Activated naive CD4-positive, alpha-beta T cell treated with anti-CD3 and anti-CD28 coated beads for 36 hours (primary cell): ENCODE data around the gene MYOZ2. TPM values are rescaled to one million over a fixed set of nuclear protein-coding genes. Genes with fewer than 3 reads are reported as not detected.

Source experiments
- CTCF ChIA-PET: fragments of 350-600 bp; sonication (Branson Sonifier 250); formaldehyde crosslinking; loops from one replicate; lab custom pipeline; 2021; ENCODE audit warnings: antibody characterized with exemption; lab: Charles Lee
- DNase-seq: peaks from one replicate; pipeline ENCODE4 v3.0.0-alpha.2; 2020
- H3K27ac Mint-ChIP-seq: one replicate; pipeline ENCODE4 v1.8.0; 2021; ENCODE audit warnings: mild to moderate bottlenecking, mixed read lengths
- H3K27me3 Mint-ChIP-seq: one replicate; pipeline ENCODE4 v1.8.0; 2021; ENCODE audit warnings: low read depth, mixed read lengths
- H3K36me3 Mint-ChIP-seq: one replicate; pipeline ENCODE4 v1.8.0; 2021; ENCODE audit warnings: low read depth, mixed read lengths
- H3K4me1 Mint-ChIP-seq: one replicate; pipeline ENCODE4 v1.8.0; 2021; ENCODE audit warnings: low read depth, mixed read lengths
- H3K4me3 Mint-ChIP-seq: one replicate; pipeline ENCODE4 v1.8.0; 2021; ENCODE audit warnings: mild to moderate bottlenecking, moderate library complexity, mixed read lengths
- H3K9me3 Mint-ChIP-seq: one replicate; pipeline ENCODE4 v1.8.0; 2021; ENCODE audit warnings: mixed read lengths
- intact Hi-C: fragments of 100-400 bp; cut with micrococcal nuclease; formaldehyde crosslinking; loops from one replicate; pipeline ENCODE4 v1.15.1; 2023
- total RNA-seq, 2 experiments: library from RNA; stranded (reverse); gene quantifications; one replicate each; pipeline ENCODE4 v1.2.3, GENCODE V29; 2021

Gene MYOZ2
- total RNA-seq, 2 experiments from 2014 or later, result not detected

GRCh38 chr4:119106036-119107000, 29.3 kb upstream of the MYOZ2 start:
- intact Hi-C loops, result no loop called here
- H3K27ac Mint-ChIP-seq, result no peak overlapping the region
- no peaks in the 10 kb centered on the region for H3K9me3 Mint-ChIP-seq
- CTCF ChIA-PET, result no interaction called here
- H3K4me1 Mint-ChIP-seq, result no peaks in the 10 kb centered on the region
- DNase-seq, result no peak
- no peak overlapping the region for H3K4me3 Mint-ChIP-seq
- H3K27me3 Mint-ChIP-seq, result no peaks in the 10 kb centered on the region
- H3K36me3 Mint-ChIP-seq, result no peaks in the 10 kb centered on the region

- CTCF ChIA-PET, result interaction anchor here (0.7 kb wide), 1 partner anchor 592 kb away, joined by 3 read pairs; no protein-coding TSS in a partner anchor
- H3K27ac Mint-ChIP-seq, result no peak overlapping the region
These were observed 25.5 kb upstream of the MYOZ2 start for GRCh38 chr4:119110121-119110520.

GRCh38 chr4:119111296-119111695, 24.3 kb upstream of the MYOZ2 start:
- Mint-ChIP-seq H3K36me3 (no peaks in the 10 kb centered on the region), H3K4me1 (peaks cover 4% of the 10 kb centered on the region), H3K27me3 (peaks cover 6% of the 10 kb centered on the region), H3K27ac (no peak overlapping the region), H3K4me3 (no peak overlapping the region), H3K9me3 (no peaks in the 10 kb centered on the region)
- CTCF ChIA-PET, result no interaction called here
- intact Hi-C loops, result no loop called here
- no peak for DNase-seq

More at GRCh38 chr4:119110121-119110520, 25.5 kb upstream of the MYOZ2 start:
- DNase-seq, result no peak
- H3K4me1 Mint-ChIP-seq, result peaks cover 4% of the 10 kb centered on the region
- no peaks in the 10 kb centered on the region for H3K9me3 Mint-ChIP-seq
- intact Hi-C loops, result no loop called here
- H3K36me3 Mint-ChIP-seq, result no peaks in the 10 kb centered on the region
- H3K27me3 Mint-ChIP-seq, result peaks cover 3% of the 10 kb centered on the region
- no peak overlapping the region for H3K4me3 Mint-ChIP-seq

- peaks cover 4% of the 10 kb centered on the region for H3K4me1 Mint-ChIP-seq
- no peak overlapping the region for H3K4me3 Mint-ChIP-seq
- intact Hi-C loops, result no loop called here
- no peaks in the 10 kb centered on the region for H3K9me3 Mint-ChIP-seq
- DNase-seq, result no peak
- no peaks in the 10 kb centered on the region for H3K36me3 Mint-ChIP-seq
- CTCF ChIA-PET, result no interaction called here
- H3K27ac Mint-ChIP-seq, result no peak overlapping the region
- peaks cover 6% of the 10 kb centered on the region for H3K27me3 Mint-ChIP-seq
These were observed 22.5 kb upstream of the MYOZ2 start for GRCh38 chr4:119113033-119113655.

- CTCF ChIA-PET, result interaction anchor here (1.3 kb wide), 1 partner anchor 13 kb away, joined by 4 read pairs; no protein-coding TSS in a partner anchor
- DNase-seq, result no peak
- Mint-ChIP-seq H3K27ac (no peak overlapping the region), H3K36me3 (no peaks in the 10 kb centered on the region), H3K9me3 (no peaks in the 10 kb centered on the region), H3K4me1 (peaks cover 4% of the 10 kb centered on the region), H3K4me3 (no peak overlapping the region), H3K27me3 (peaks cover 6% of the 10 kb centered on the region)
- intact Hi-C loops, result no loop called here
These were observed 19.6 kb upstream of the MYOZ2 start for GRCh38 chr4:119116021-119116420.

GRCh38 chr4:119116925-119117900, 18.4 kb upstream of the MYOZ2 start:
- Mint-ChIP-seq H3K27ac (no peak overlapping the region), H3K9me3 (no peaks in the 10 kb centered on the region), H3K4me1 (peaks cover 4% of the 10 kb centered on the region), H3K36me3 (no peaks in the 10 kb centered on the region), H3K4me3 (no peak overlapping the region), H3K27me3 (peaks cover 4% of the 10 kb centered on the region)
- CTCF ChIA-PET, result interaction anchor here (1.3 kb wide), 1 partner anchor 14 kb away, joined by 4 read pairs; no protein-coding TSS in a partner anchor
- no peak for DNase-seq
- intact Hi-C loops, result no loop called here

GRCh38 chr4:119118397-119118796, 17.2 kb upstream of the MYOZ2 start:
- peaks cover 4% of the 10 kb centered on the region for H3K27me3 Mint-ChIP-seq
- CTCF ChIA-PET, result no interaction called here

DNA sequence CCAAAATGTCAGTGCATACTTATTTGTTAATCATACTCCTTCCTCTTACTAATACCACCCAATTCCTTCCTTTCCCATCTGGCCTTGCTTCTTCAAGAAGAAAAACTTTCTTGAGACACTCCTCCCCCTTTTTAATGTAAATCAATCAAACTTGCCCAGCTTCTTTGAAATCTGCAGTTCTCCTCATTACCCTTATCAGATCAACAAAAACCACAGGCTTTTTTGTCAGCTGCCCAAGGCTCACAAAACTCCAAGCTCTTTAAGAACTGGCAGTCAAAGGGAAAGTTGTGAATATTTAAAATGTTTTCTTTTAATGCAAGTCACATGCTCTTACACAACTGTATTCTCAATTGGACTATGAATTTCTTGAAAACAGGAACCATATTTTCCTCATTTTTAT, 11.3 kb upstream of the MYOZ2 start:
- DNase-seq, result no peak
- Mint-ChIP-seq H3K27me3 (no peaks in the 10 kb centered on the region), H3K36me3 (no peaks in the 10 kb centered on the region), H3K27ac (no peak overlapping the region), H3K4me3 (no peak overlapping the region), H3K9me3 (no peaks in the 10 kb centered on the region), H3K4me1 (peaks cover 4% of the 10 kb centered on the region)
- CTCF ChIA-PET, result no interaction called here
- intact Hi-C loops, result no loop called here

More at GRCh38 chr4:119118397-119118796, 17.2 kb upstream of the MYOZ2 start:
- Mint-ChIP-seq H3K27ac (no peak overlapping the region), H3K9me3 (no peaks in the 10 kb centered on the region), H3K36me3 (no peaks in the 10 kb centered on the region), H3K4me3 (no peak overlapping the region), H3K4me1 (peaks cover under 1% of the 10 kb centered on the region)
- intact Hi-C loops, result no loop called here
- no peak for DNase-seq

DNA sequence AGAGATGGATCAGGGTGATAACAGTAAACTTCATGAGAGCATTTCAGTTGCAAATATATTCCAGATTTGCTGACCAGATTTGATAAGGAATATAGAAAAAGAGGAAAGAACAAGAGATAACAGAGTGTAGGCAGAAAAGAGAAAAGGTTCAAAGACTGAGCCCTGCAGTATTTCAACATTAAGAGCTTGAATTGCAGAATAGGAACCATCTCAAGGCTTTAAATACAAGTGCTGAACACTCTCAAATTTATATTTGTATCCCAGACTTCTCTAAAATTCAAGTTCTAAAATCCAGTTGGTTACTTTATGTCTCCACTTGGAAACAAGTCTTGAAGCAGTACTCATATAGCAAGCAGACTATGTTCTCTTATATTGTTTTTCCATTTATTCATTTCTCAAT, 9.7 kb upstream of the MYOZ2 start:
- peaks cover 4% of the 10 kb centered on the region for H3K4me1 Mint-ChIP-seq
- H3K4me3 Mint-ChIP-seq, result no peak overlapping the region
- no peak for DNase-seq
- no peaks in the 10 kb centered on the region for H3K9me3 Mint-ChIP-seq
- no peaks in the 10 kb centered on the region for H3K27me3 Mint-ChIP-seq
- intact Hi-C loops, result no loop called here
- CTCF ChIA-PET, result no interaction called here
- H3K36me3 Mint-ChIP-seq, result no peaks in the 10 kb centered on the region
- no peak overlapping the region for H3K27ac Mint-ChIP-seq

GRCh38 chr4:119128148-119128547, 7.5 kb upstream of the MYOZ2 start:
- Mint-ChIP-seq H3K4me1 (peaks cover 4% of the 10 kb centered on the region), H3K27me3 (no peaks in the 10 kb centered on the region), H3K36me3 (no peaks in the 10 kb centered on the region), H3K4me3 (no peak overlapping the region), H3K27ac (no peak overlapping the region), H3K9me3 (no peaks in the 10 kb centered on the region)
- intact Hi-C loops, result no loop called here
- DNase-seq, result no peak
- CTCF ChIA-PET, result no interaction called here

- CTCF ChIA-PET, result no interaction called here
These were observed 5.1 kb upstream of the MYOZ2 start for GRCh38 chr4:119130365-119131065.

More at GRCh38 chr4:119130365-119131065, 5.1 kb upstream of the MYOZ2 start:
- Mint-ChIP-seq H3K4me3 (no peak overlapping the region), H3K27ac (no peak overlapping the region), H3K36me3 (no peaks in the 10 kb centered on the region), H3K27me3 (no peaks in the 10 kb centered on the region), H3K9me3 (no peaks in the 10 kb centered on the region), H3K4me1 (no peaks in the 10 kb centered on the region)
- intact Hi-C loops, result no loop called here
- DNase-seq, result no peak
